ENCODE measurements around the gene CLEC4D.
A peak's percentile ranks its signal among the peaks of the same experiment; 100 is the strongest.
"Not testable (repeated sequence)": the region's sequence is repeated elsewhere in the genome, so short reads cannot be mapped to it uniquely, and the experiment has no call there.

Gene CLEC4D

GRCh38 chr12:8537820-8538219, 24.5 kb downstream of the CLEC4D start:
- not testable (repeated sequence) for DNase-seq

DNA sequence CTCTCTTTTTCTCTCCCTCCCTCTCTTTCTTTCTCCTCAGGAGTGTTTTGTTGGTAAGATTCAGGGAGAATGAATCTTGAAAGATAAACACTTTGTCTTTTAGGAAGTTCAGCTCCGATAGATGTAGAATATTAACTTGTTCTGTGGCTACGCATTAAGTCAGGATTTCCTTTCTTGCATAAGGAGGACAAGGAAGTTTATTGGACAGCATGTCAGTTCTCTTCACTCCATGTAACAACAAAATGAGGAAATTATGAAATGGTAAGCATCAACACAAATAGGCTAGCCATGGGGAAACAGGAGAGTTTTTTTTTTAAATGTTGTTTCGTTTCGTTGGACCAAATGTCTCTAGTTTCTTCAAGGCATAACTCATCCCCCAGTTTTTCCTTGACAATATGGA, 27.5 kb downstream of the CLEC4D start, which contains the start of gene CLEC4E:
Gene CLEC4E (minus strand): TSS at position 75 of the 400 bp plus-strand sequence. CDS start 108 bp downstream, outside the sequence.
- not testable (repeated sequence) for DNase-seq

DNA sequence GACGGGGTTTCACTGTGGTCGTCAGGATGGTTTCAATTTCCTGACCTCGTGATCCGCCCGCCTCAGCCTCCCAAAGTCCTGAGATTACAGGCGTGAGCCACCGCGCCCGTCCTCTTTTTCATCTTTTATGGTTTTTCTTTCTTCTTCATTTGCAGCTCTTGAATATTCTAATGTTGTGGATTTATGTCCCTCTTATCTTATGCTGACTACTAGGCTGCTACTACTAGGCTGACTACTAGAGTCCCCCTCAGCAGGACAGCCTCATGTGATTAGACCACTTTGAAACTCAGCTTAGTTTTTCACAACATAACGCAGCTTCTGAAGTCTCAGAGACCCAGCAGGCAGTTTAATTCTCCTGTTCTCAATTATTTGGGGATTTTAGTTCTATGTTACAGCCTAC, 28.3 kb downstream of the CLEC4D start:
- no peak for DNase-seq

DNA sequence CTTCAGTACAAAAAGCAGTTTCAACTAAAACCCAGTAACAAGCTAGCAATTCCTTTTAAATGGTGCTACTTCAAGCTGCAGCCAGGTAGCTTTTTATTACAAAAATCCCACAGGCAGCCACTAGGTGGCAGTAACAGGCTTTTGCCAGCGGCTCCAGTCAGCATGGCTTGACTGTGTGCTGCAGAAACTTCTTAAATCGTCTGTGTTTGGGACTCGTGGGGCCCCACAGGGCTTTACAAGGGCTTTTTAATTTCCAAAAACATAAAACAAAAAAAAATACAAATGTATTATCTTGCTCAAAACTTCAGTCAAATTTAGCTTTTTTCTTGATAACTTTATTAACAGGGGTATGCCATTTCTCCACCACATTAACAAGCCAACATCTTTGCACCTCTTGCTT, 31.0 kb downstream of the CLEC4D start:
- peak; percentile 47 to 71 for DNase-seq

- no peak for DNase-seq
These were observed 33.3 kb downstream of the CLEC4D start for GRCh38 chr12:8546591-8546990.

- no peak for DNase-seq
These were observed 34.3 kb downstream of the CLEC4D start for GRCh38 chr12:8547645-8548044.

DNA sequence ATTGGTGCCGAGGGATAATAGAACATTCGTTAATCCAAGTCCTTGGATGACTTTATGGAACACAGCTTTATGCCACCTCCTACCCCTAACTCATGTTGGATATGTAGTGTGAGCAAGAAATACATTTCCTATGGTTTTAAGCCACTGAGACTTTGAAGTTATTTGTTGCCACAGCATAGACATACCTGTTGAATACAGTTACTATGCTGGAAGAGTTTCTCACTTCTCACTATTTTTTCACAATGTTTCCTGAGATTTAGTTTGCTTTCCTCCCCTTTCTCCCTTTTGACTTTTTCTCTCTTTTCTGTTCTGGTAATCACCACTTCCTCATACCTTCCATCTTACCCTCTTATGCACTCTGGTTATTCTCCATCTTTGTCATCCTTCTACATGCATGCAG, 34.9 kb downstream of the CLEC4D start:
- no peak for DNase-seq

- no peak for DNase-seq
These were observed 36.1 kb downstream of the CLEC4D start for GRCh38 chr12:8549381-8549780.

DNA sequence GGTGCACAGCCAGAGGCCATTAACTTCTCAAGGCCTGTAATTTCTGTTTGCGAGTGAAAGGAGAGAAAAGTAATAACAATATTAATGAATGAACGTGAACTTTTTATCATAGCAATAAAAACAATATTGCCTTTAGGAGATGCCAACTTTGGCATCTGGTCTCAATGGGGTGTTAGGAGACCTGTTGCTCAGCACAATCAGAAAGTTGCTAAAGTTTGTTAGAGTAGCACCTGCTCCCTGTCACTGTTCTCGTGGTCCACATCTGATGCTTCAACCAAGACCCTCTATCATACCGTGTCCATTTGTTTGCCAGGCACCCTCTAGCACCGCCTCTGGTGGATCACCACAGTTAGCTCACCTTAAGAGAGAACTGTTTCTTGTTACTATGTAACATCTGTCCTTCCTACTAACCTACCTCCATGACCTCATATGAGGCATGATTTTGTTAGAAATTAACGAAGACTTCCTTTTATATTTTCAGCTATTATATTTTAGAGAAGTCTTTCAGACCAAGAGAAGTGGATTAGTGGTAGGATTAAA, 39.9 kb downstream of the CLEC4D start:
- no peak for DNase-seq

DNA sequence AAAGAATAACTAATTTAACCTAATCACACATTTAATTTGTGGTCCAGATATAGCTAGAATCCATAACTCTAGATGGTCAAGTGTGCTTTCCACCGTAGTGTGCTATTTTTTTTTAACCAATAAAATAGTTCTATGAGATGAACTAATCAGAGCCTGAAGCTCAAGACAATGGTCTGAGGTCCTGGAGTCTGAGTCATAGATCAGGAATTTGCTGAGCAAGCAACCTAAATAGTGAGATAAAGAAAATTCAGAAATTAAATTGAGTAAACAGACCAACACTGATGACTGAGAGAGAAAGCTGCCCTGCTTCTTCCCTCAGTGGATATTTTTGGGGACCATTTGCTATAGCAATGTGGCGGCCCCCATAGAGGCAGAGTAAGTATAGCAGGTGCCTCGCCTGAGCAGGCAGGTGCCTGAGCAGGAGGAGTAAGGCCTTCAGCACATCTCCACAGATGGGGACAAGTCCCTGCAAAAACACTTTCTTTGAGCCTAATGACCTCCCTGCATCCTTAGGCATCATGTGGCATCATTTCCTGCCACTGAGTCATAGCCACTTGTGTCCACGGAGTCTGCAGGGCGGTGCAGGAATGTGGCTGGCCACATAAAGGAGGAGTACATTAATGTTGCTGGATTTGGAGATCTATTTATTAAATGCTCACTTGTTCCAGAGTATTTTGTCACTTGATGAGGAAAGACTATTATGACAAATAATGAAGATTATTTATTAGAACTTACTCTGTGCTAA, 41.3 kb downstream of the CLEC4D start:
- no peak for DNase-seq

- no peak for DNase-seq
These were observed 43.3 kb downstream of the CLEC4D start for GRCh38 chr12:8556531-8557097.

DNA sequence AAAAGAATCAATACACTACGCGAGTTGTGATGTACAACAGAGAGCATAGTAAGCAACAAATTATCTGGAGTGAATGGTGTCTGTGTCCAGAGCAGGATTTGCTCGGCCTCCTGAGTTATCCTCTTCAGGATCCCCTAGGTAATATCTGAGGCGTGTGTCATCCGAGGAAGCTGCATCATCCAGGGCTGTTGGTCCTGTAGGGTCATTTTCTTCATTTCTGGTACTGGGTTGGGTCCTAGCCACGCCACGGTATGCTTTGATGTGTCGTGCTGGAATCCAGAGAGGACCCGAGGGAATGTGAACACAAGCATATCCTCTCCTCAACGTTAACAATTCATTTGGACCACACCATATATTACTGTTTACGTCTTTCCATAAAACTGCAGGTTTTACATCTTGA, 46.4 kb downstream of the CLEC4D start:
- DNase-seq, result no peak

DNA sequence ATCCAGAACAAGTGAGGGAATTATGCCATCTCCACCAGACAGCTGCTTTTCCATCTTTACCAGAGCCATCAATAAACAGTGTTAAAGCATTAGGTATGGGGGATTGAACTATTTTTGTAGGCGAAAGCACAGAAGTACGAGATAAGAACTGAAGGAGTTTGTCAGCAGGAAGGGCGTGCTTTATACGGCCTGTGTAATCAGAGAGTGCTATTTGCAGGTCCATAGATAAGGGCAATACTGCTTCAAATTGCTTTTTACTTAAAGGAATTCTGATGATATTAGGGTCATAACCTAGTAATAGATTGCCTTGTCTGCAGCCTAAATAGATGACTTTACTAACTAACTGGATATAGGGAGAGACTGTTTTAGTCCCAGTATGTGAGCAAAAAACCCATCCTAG, 47.7 kb downstream of the CLEC4D start:
- DNase-seq, result no peak

DNA sequence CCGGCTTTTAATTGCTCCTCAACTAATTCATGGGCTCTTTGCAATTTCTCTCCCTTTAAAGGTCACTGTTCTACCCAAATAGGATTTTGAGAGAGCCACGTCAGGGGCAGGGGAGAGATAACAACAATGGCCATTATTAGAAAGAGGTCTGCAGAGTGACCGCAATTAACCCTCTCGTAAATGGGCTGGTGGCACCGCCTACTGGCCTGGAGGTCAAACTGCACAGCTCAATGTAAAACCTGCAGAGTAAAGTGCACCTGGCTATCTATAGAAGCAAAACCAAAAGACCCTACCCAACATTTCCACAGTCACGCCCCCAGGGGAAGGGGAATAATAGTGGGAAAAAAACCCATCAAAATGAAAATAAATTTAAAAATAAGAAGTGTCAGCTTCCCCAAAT, 49.0 kb downstream of the CLEC4D start:
- DNase-seq, result no peak

DNA sequence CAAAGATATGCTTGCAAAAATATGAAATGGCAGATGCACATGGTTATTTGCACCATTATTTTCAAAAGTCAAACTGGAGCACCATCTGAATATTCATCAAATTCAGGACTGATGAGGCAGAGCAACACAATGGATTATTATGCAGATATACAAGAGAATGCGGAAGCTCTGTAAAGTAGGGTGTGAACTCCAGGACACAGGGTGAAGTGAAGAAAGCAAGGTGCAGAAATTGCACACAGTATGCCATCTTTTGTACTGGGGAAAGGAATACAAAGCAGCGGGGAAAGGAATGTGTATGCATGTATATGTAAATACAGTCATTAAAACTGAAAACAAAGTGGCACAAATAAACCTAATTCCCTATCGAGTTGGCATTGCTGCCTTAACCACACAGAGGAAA, 50.1 kb downstream of the CLEC4D start:
- DNase-seq, result no peak

- no peak for DNase-seq
These were observed 51.4 kb downstream of the CLEC4D start for GRCh38 chr12:8564656-8565055.

- DNase-seq, result not testable (repeated sequence)
These were observed 52.7 kb downstream of the CLEC4D start for GRCh38 chr12:8566052-8566451.

DNA sequence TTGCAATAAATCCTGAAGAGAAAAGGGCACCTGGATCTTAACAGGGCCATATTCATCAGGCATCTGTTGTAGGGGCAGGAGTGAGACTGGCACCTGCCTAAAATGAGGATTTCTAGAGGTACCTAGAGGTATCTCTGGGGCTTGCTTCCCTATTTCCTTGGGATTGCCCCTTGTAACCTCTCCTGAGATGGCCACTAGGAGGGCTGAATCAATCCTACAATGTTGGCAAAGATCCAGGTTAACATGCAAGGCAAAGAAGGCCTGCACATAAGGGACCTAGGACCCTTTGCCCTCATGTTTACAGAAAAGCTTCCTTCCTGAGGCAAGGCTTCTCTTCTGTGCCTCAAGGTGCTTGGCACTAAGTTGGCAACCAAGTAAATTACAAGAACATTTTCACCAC, 53.2 kb downstream of the CLEC4D start:
- no peak for DNase-seq

Data from NCI-H526 (cell line).